Bronchial epithelial cell (primary cell): ENCODE results near the gene CCDC149. TPM values are rescaled to one million over a fixed set of nuclear protein-coding genes. Genes with fewer than 3 reads are reported as not detected.

Experiments
- DNase-seq: peaks from one replicate; pipeline ENCODE4 v3.0.0-alpha.2; 2010; ENCODE audit warnings: low read depth
- FAIRE-seq: peaks from 2 replicates; lab custom pipeline; 2011; peaks lifted over from hg19 to GRCh38; lab: Jason Lieb, UNC
- H3K27me3 ChIP-seq: 2 replicates; pipeline ENCODE4 v1.5.1; 2011; ENCODE audit warnings: low read length; ENCODE audit not compliant: control insufficient read depth, insufficient read depth
- H3K36me3 ChIP-seq: 2 replicates; pipeline ENCODE4 v1.5.1; 2011; ENCODE audit warnings: low read length; ENCODE audit not compliant: control insufficient read depth, insufficient read depth
- H3K4me3 ChIP-seq: 2 replicates; pipeline ENCODE4 v1.5.1; 2011; ENCODE audit warnings: mild to moderate bottlenecking, low read depth, low read length, control low read depth
- CTCF ChIP-seq: IDR thresholded peaks from 2 replicates; pipeline ENCODE4 v1.5.1; 2011; ENCODE audit warnings: mild to moderate bottlenecking, moderate library complexity, low read length, control low read depth, inconsistent platforms; ENCODE audit not compliant: insufficient read depth, severe bottlenecking
- total RNA-seq: library from RNA; depleted of rRNA; stranded (reverse); fragments of >200 nt; gene quantifications from 2 replicates; pipeline ENCODE4 v1.2.1, GENCODE V29; 2014

CCDC149 gene
- total RNA-seq, 1 donor from 2014 or later = 4.2 TPM

- FAIRE-seq (no peak), DNase-seq (no peak)
- Histone ChIP-seq H3K36me3 (no peaks in the 10 kb centered on the region), H3K27me3 (no peaks in the 10 kb centered on the region), H3K4me3 (no peak overlapping the region)
- no peak for TF ChIP-seq CTCF
Measured at GRCh38 chr4:24923550-24923949, 10.7 kb upstream of the CCDC149 start.

- H3K4me3 ChIP-seq = no peak overlapping the region
- H3K36me3 ChIP-seq = no peaks in the 10 kb centered on the region
- DNase-seq (no peak), FAIRE-seq (no peak)
- H3K27me3 ChIP-seq = no peaks in the 10 kb centered on the region
- TF ChIP-seq CTCF = no peak
Measured at GRCh38 chr4:24923002-24923401, 10.2 kb upstream of the CCDC149 start.

GRCh38 chr4:24922416-24922815 is 9.6 kb upstream of the CCDC149 start:
- no peaks in the 10 kb centered on the region for H3K36me3 ChIP-seq
- TF ChIP-seq CTCF = no peak
- FAIRE-seq (no peak), DNase-seq (no peak)
- H3K4me3 ChIP-seq = no peak overlapping the region
- no peaks in the 10 kb centered on the region for H3K27me3 ChIP-seq

- FAIRE-seq = no peak
- no peak for TF ChIP-seq CTCF
Measured at GRCh38 chr4:24921491-24921890, 8.6 kb upstream of the CCDC149 start.

GRCh38 chr4:24920008-24920407 is 7.2 kb upstream of the CCDC149 start:
- no peaks in the 10 kb centered on the region for H3K27me3 ChIP-seq
- TF ChIP-seq CTCF = no peak
- H3K4me3 ChIP-seq = no peak overlapping the region
- H3K36me3 ChIP-seq = no peaks in the 10 kb centered on the region
- DNase-seq (no peak), FAIRE-seq (no peak)

More at GRCh38 chr4:24921491-24921890, 8.6 kb upstream of the CCDC149 start:
- DNase-seq = no peak
- no peak overlapping the region for H3K4me3 ChIP-seq
- H3K36me3 ChIP-seq = no peaks in the 10 kb centered on the region
- H3K27me3 ChIP-seq = no peaks in the 10 kb centered on the region
